ENCODE measurements around the gene STK24.

DNA sequence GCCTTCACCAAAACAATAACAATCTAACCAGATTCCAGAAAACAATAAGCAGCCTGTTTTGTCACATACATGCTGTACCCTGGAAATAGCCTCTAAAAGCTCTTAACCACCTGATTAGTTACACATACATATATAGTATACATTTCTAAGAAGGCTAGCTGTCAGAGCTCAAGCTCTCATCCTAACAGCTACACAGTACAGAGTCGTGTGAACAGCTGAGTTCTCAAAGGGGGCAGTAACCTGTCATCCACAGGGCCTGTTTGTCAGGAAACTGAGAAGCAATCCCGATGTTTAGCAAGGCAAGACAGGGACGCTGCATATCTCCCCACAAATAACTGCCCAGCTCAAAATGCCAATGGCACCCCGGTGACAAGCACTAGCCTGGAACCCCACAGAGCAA lies 56.9 kb downstream of the STK24 start:
- TF ChIP-seq, protein P1, sequence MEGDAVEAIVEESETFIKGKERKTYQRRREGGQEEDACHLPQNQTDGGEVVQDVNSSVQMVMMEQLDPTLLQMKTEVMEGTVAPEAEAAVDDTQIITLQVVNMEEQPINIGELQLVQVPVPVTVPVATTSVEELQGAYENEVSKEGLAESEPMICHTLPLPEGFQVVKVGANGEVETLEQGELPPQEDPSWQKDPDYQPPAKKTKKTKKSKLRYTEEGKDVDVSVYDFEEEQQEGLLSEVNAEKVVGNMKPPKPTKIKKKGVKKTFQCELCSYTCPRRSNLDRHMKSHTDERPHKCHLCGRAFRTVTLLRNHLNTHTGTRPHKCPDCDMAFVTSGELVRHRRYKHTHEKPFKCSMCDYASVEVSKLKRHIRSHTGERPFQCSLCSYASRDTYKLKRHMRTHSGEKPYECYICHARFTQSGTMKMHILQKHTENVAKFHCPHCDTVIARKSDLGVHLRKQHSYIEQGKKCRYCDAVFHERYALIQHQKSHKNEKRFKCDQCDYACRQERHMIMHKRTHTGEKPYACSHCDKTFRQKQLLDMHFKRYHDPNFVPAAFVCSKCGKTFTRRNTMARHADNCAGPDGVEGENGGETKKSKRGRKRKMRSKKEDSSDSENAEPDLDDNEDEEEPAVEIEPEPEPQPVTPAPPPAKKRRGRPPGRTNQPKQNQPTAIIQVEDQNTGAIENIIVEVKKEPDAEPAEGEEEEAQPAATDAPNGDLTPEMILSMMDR (IDR thresholded peaks at IDR 0.05; ENCODE audit: low read depth, low read length, poor library complexity, severe bottlenecking): no peak
- TF ChIP-seq EZH2phosphoT487 (IDR thresholded peaks at IDR 0.05; ENCODE audit: borderline replicate concordance, low read length): no peak
